ENCODE data around the gene FOXA2.
"Not testable (repeated sequence)": the region's sequence is repeated elsewhere in the genome, so short reads cannot be mapped to it uniquely, and the experiment has no call there.

FOXA2 gene

GRCh38 chr20:22611636-22612035 lies 27.3 kb upstream of the FOXA2 start:
- H3K36me3 Mint-ChIP-seq (ENCODE audit: low read depth): no peaks in the 10 kb centered on the region
- peaks cover 30% of the 10 kb centered on the region for H3K27me3 Mint-ChIP-seq (ENCODE audit: low read depth, poor library complexity)
- H3K9me3 Mint-ChIP-seq: no peaks in the 10 kb centered on the region
- H3K27ac Mint-ChIP-seq: no peak overlapping the region
- H3K4me3 Mint-ChIP-seq: no peak overlapping the region
- TF ChIP-seq CTCF (IDR thresholded peaks at IDR 0.05): no peak
- no peak for DNase-seq
- no peaks in the 10 kb centered on the region for H3K4me1 Mint-ChIP-seq

GRCh38 chr20:22607695-22608094 lies 23.3 kb upstream of the FOXA2 start:
- no peak for DNase-seq
- TF ChIP-seq CTCF (IDR thresholded peaks at IDR 0.05): no peak
- Mint-ChIP-seq H3K4me3 (no peak overlapping the region), H3K36me3 (ENCODE audit: low read depth) (no peaks in the 10 kb centered on the region), H3K9me3 (no peaks in the 10 kb centered on the region), H3K27ac (no peak overlapping the region), H3K4me1 (no peaks in the 10 kb centered on the region), H3K27me3 (ENCODE audit: low read depth, poor library complexity) (peaks cover 28% of the 10 kb centered on the region)

- no peaks in the 10 kb centered on the region for H3K36me3 Mint-ChIP-seq (ENCODE audit: low read depth)
- H3K27ac Mint-ChIP-seq: no peak overlapping the region
- no peak for TF ChIP-seq CTCF (IDR thresholded peaks at IDR 0.05)
- peaks cover 34% of the 10 kb centered on the region for H3K27me3 Mint-ChIP-seq (ENCODE audit: low read depth, poor library complexity)
- peaks cover 4% of the 10 kb centered on the region for H3K4me1 Mint-ChIP-seq
- H3K9me3 Mint-ChIP-seq: no peaks in the 10 kb centered on the region
- no peak overlapping the region for H3K4me3 Mint-ChIP-seq
- no peak for DNase-seq
These were observed 20.4 kb upstream of the FOXA2 start for GRCh38 chr20:22604815-22605214.

GRCh38 chr20:22601361-22602141 lies 17.2 kb upstream of the FOXA2 start:
- Mint-ChIP-seq H3K4me1 (peaks cover 4% of the 10 kb centered on the region), H3K4me3 (no peak overlapping the region), H3K27me3 (ENCODE audit: low read depth, poor library complexity) (peaks cover 28% of the 10 kb centered on the region), H3K9me3 (no peaks in the 10 kb centered on the region), H3K27ac (no peak overlapping the region), H3K36me3 (ENCODE audit: low read depth) (no peaks in the 10 kb centered on the region)
- no peak for TF ChIP-seq CTCF (IDR thresholded peaks at IDR 0.05)
- no peak for DNase-seq

GRCh38 chr20:22599258-22599657 lies 14.9 kb upstream of the FOXA2 start:
- H3K27me3 Mint-ChIP-seq (ENCODE audit: low read depth, poor library complexity): peaks cover 33% of the 10 kb centered on the region
- H3K9me3 Mint-ChIP-seq; H3K4me3 Mint-ChIP-seq; DNase-seq; H3K4me1 Mint-ChIP-seq; H3K27ac Mint-ChIP-seq; H3K36me3 Mint-ChIP-seq (ENCODE audit: low read depth): not testable (repeated sequence)

GRCh38 chr20:22597303-22597702 lies 12.9 kb upstream of the FOXA2 start:
- Mint-ChIP-seq H3K36me3 (ENCODE audit: low read depth) (no peaks in the 10 kb centered on the region), H3K9me3 (no peaks in the 10 kb centered on the region), H3K27me3 (ENCODE audit: low read depth, poor library complexity) (peaks cover 41% of the 10 kb centered on the region), H3K4me1 (peaks cover 4% of the 10 kb centered on the region), H3K27ac (no peak overlapping the region), H3K4me3 (no peak overlapping the region)
- no peak for DNase-seq
- no peak for TF ChIP-seq CTCF (IDR thresholded peaks at IDR 0.05)
